Panc1 (cell line): Measurements from ENCODE around the gene TMEM86A. TPM values are rescaled to one million over a fixed set of nuclear protein-coding genes. Genes with fewer than 3 reads are reported as not detected.

Source experiments
- ATAC-seq: fragments of 200-7000 bp; cut with Tn5 transposase; 2 replicates; pipeline ENCODE4 v1.9.1; 2020; ENCODE audit warnings: mild to moderate bottlenecking, moderate library complexity
- BruUV-seq: library from RNA; stranded (reverse); fragments of 400-500 nt; replicated peaks from 2 replicates; lab custom pipeline; 2021; lab: Mats Ljungman, UMichigan
- CTCF ChIA-PET: fragments of 300-600 bp; sonication (Branson Sonifier 250); formaldehyde crosslinking; loops from one replicate; lab custom pipeline; 2022; ENCODE audit warnings: antibody characterized with exemption; lab: Charles Lee
- POLR2A ChIA-PET: fragments of 300-600 bp; sonication (Branson Sonifier 250); formaldehyde crosslinking; loops from one replicate; lab custom pipeline; 2022; ENCODE audit warnings: antibody characterized with exemption; lab: Charles Lee
- DNase-seq: peaks from one replicate; pipeline ENCODE4 v3.0.0-alpha.2; 2010; ENCODE audit warnings: low read depth, low spot score
- H3K27ac ChIP-seq: 2 replicates; pipeline ENCODE4 v1.5.1; 2011; ENCODE audit warnings: mild to moderate bottlenecking, low read length, inconsistent platforms
- H3K27me3 ChIP-seq: fragments of 200-500 bp; sonication (Bioruptor generic); 2 replicates; pipeline ENCODE4 v1.6.0; 2014; ENCODE audit warnings: low read length, inconsistent platforms; ENCODE audit not compliant: control insufficient read depth, insufficient read depth
- H3K36me3 ChIP-seq: fragments of 200-500 bp; sonication (Bioruptor generic); 2 replicates; pipeline ENCODE4 v1.5.1; 2014; ENCODE audit warnings: inconsistent platforms, mild to moderate bottlenecking, low read length, moderate library complexity; ENCODE audit not compliant: control insufficient read depth, insufficient read depth
- H3K4me1 ChIP-seq: 2 replicates; pipeline ENCODE4 v1.5.1; 2011; ENCODE audit warnings: inconsistent platforms, mild to moderate bottlenecking, low read length, moderate library complexity; ENCODE audit not compliant: control insufficient read depth, insufficient read depth
- H3K4me3 ChIP-seq, 2 experiments: 2 replicates each; pipeline ENCODE4 v1.5.1; 2011 to 2012; ENCODE audit warnings: low read depth in 2 of 2, low read length in 2 of 2, mild to moderate bottlenecking in 2 of 2, inconsistent platforms in 1 of 2, moderate library complexity in 1 of 2
- H3K9me3 ChIP-seq: fragments of 200-500 bp; sonication (Bioruptor generic); 2 replicates; pipeline ENCODE4 v1.5.1; 2014; ENCODE audit warnings: low read depth, mild to moderate bottlenecking, inconsistent platforms, low read length, moderate library complexity; ENCODE audit not compliant: control insufficient read depth, insufficient read depth
- POLR2AphosphoS5 ChIP-seq: IDR thresholded peaks from 2 replicates; pipeline ENCODE4 v1.6.1; 2012; ENCODE audit warnings: mild to moderate bottlenecking, low read depth, low read length, moderate library complexity
- SIN3A ChIP-seq: IDR thresholded peaks from 2 replicates; pipeline ENCODE4 v1.6.1; 2012; ENCODE audit warnings: low read depth, mild to moderate bottlenecking, low read length, moderate library complexity, borderline replicate concordance; ENCODE audit not compliant: insufficient read depth
- TCF7L2 ChIP-seq: IDR thresholded peaks from 2 replicates; pipeline ENCODE4 v1.6.1; 2011; ENCODE audit warnings: mild to moderate bottlenecking, low read depth, low read length, inconsistent platforms
- in situ Hi-C: cut with HindIII; loops from 2 replicates; pipeline ENCODE4 v1.10.0; 2016; ENCODE audit warnings: low sequenced_read_pairs, low pct_unique_long_range_greater_than_20kb
- intact Hi-C: fragments of 100-400 bp; cut with micrococcal nuclease; formaldehyde crosslinking; loops from one replicate; pipeline ENCODE4 v1.10.0; 2022; ENCODE audit not compliant: unreplicated experiment
- total RNA-seq: library from RNA; stranded (reverse); gene quantifications from one replicate; pipeline ENCODE4 v1.2.1, GENCODE V29; 2021; ENCODE audit not compliant: unreplicated experiment
- TF ChIP-seq, protein P1 (sequence below), 2 experiments: IDR thresholded peaks; 2 replicates each; pipeline ENCODE4 v1.6.1; 2011 to 2012; ENCODE audit warnings: low read depth in 2 of 2, control low read depth in 1 of 2, low read length in 1 of 2, mild to moderate bottlenecking in 1 of 2, moderate library complexity in 1 of 2; ENCODE audit not compliant: insufficient read depth in 1 of 2
- TF ChIP-seq, protein P2 (sequence below): fragments of 450-650 bp; IDR thresholded peaks from 2 replicates; pipeline ENCODE4 v1.5.1; 2017; ENCODE audit warnings: mild to moderate bottlenecking

Gene TMEM86A
- total RNA-seq, 1 experiment from 2014 or later = 0.31 TPM

DNA sequence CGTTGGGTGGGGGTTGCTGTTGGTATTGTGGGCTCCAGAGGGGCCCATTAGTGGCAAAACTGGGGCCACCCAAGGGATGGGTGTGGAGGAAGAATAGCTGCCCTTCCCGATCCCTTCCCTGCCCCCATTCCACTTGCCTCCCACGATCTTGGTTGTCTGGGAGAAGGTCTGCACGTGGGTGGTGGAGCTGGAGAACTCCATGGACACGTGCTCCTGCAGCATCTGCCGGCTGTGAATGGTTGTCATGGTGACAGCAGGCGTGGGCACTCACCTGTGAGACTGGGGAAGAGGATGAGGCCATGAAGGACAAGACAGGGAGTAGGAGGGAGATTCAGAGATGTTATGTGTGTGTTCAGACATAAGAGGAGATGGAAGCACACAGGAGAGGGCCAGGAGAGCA lies 25.4 kb downstream of the TMEM86A start:
- Histone ChIP-seq H3K4me1 (0 out of 2 replicates have a peak, but pooled peaks cover 3% of the 10 kb centered on the region), H3K36me3 (no peaks in the 10 kb centered on the region), H3K9me3 (no peaks in the 10 kb centered on the region), H3K4me3 (no peak overlapping the region), H3K27me3 (no peaks in the 10 kb centered on the region; the same call in 1 of the 2 replicates), H3K27ac (no peak overlapping the region)
- ATAC-seq (no peak), DNase-seq (no peak)
- BruUV-seq = no TSS peak
- in situ Hi-C loops (no loop called here), intact Hi-C loops (no loop called here)
- TF ChIP-seq, protein P1, sequence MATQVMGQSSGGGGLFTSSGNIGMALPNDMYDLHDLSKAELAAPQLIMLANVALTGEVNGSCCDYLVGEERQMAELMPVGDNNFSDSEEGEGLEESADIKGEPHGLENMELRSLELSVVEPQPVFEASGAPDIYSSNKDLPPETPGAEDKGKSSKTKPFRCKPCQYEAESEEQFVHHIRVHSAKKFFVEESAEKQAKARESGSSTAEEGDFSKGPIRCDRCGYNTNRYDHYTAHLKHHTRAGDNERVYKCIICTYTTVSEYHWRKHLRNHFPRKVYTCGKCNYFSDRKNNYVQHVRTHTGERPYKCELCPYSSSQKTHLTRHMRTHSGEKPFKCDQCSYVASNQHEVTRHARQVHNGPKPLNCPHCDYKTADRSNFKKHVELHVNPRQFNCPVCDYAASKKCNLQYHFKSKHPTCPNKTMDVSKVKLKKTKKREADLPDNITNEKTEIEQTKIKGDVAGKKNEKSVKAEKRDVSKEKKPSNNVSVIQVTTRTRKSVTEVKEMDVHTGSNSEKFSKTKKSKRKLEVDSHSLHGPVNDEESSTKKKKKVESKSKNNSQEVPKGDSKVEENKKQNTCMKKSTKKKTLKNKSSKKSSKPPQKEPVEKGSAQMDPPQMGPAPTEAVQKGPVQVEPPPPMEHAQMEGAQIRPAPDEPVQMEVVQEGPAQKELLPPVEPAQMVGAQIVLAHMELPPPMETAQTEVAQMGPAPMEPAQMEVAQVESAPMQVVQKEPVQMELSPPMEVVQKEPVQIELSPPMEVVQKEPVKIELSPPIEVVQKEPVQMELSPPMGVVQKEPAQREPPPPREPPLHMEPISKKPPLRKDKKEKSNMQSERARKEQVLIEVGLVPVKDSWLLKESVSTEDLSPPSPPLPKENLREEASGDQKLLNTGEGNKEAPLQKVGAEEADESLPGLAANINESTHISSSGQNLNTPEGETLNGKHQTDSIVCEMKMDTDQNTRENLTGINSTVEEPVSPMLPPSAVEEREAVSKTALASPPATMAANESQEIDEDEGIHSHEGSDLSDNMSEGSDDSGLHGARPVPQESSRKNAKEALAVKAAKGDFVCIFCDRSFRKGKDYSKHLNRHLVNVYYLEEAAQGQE (IDR thresholded peaks at IDR 0.05; ENCODE audit: insufficient read depth in 1 of 2, low read depth in 2 of 2, low read length in 1 of 2) = no peak
- TF ChIP-seq, protein P2, sequence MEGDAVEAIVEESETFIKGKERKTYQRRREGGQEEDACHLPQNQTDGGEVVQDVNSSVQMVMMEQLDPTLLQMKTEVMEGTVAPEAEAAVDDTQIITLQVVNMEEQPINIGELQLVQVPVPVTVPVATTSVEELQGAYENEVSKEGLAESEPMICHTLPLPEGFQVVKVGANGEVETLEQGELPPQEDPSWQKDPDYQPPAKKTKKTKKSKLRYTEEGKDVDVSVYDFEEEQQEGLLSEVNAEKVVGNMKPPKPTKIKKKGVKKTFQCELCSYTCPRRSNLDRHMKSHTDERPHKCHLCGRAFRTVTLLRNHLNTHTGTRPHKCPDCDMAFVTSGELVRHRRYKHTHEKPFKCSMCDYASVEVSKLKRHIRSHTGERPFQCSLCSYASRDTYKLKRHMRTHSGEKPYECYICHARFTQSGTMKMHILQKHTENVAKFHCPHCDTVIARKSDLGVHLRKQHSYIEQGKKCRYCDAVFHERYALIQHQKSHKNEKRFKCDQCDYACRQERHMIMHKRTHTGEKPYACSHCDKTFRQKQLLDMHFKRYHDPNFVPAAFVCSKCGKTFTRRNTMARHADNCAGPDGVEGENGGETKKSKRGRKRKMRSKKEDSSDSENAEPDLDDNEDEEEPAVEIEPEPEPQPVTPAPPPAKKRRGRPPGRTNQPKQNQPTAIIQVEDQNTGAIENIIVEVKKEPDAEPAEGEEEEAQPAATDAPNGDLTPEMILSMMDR = no peak
- TF ChIP-seq TCF7L2 = no peak
- TF ChIP-seq SIN3A = no peak
- no peak for TF ChIP-seq POLR2AphosphoS5
- CTCF ChIA-PET = no interaction called here
- POLR2A ChIA-PET = interaction anchor here (0.5 kb wide), 1 partner anchor 73 kb away, joined by 4 read pairs; no protein-coding TSS in a partner anchor

DNA sequence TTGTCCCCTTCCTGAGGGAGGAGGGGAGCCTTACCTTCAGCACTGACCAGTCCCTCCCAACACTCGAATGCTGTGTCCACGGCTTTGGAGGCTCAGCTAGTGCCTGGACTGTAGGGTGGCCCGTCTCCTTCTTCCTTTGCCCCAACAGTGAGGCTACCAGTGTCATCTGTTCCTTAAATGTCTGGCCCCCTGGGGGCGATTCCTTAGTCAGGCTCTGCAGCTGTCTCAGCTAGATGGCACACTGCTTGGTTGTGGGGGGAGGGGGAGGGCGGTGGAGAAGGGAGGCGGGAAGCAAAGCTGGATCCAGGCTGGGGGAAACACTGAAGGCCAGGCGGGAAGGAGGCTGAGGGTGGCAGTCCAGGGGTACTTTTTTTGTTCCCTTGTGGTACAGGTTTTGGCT lies 27.5 kb downstream of the TMEM86A start, which contains the start of gene IGSF22:
Gene IGSF22, minus strand, starts transcription at position 149 of the 400 bp plus-strand sequence. CDS start 1,952 bp downstream, outside the sequence.
- H3K9me3 ChIP-seq = no peaks in the 10 kb centered on the region
- intact Hi-C loops (no loop called here), in situ Hi-C loops (no loop called here)
- no peak within 1 kb of the TSS for H3K4me3 ChIP-seq
- no peaks in the 10 kb centered on the region for H3K36me3 ChIP-seq
- POLR2A ChIA-PET = no interaction called here
- TF ChIP-seq POLR2AphosphoS5 (no peak), SIN3A (no peak)
- no TSS peak for BruUV-seq
- H3K4me1 ChIP-seq = 0 out of 2 replicates have a peak, but pooled peaks cover 3% of the 10 kb centered on the region
- CTCF ChIA-PET = no interaction called here
- ATAC-seq (no peak), DNase-seq (no peak)
- no peaks in the 10 kb centered on the region; the same call in 1 of the 2 replicates for H3K27me3 ChIP-seq
- no peak within 1 kb of the TSS for H3K27ac ChIP-seq
